K562 (cell line): ENCODE results near the gene ANKRD24. TPM values are rescaled to one million over a fixed set of nuclear protein-coding genes. Genes with fewer than 3 reads are reported as not detected.

Source experiments
- ARID4B ChIP-seq: sonication (generic); formaldehyde crosslinking; IDR thresholded peaks from 2 replicates; pipeline ENCODE4 v1.8.0; 2022; ENCODE audit warnings: mild to moderate bottlenecking, missing genetic modification reagents
- BCOR ChIP-seq: fragments of 450-650 bp; IDR thresholded peaks from 2 replicates; pipeline ENCODE4 v1.6.1; 2016
- CHD4 ChIP-seq: fragments of 200-600 bp; sonication (generic); IDR thresholded peaks from 3 replicates; pipeline ENCODE4 v1.6.1; 2012; ENCODE audit warnings: low read depth, mild to moderate bottlenecking, mixed read lengths, low read length, inconsistent platforms; ENCODE audit not compliant: insufficient read depth, insufficient replicate concordance, poor library complexity, severe bottlenecking
- CTCF ChIP-seq, 3 experiments: IDR thresholded peaks in 2 of 3; conservative IDR thresholded peaks in 1 of 3; 2 replicates each; pipeline ENCODE4 v1.5.1; 2011 to 2012; ENCODE audit warnings: low read length in 3 of 3, mild to moderate bottlenecking in 3 of 3, control low read depth in 2 of 3, improper control_type of control experiment in 1 of 3, inconsistent platforms in 1 of 3, low read depth in 1 of 3, mixed read lengths in 1 of 3, moderate library complexity in 1 of 3; ENCODE audit not compliant: insufficient read depth in 2 of 3
- DMBX1 ChIP-seq: fragments of 250-450 bp; sonication (Bioruptor Pico); IDR thresholded peaks from 2 replicates; pipeline ENCODE4 v1.8.0; 2022; ENCODE audit warnings: inconsistent platforms, mild to moderate bottlenecking, moderate library complexity, borderline replicate concordance
- ETV1 ChIP-seq: fragments of 450-650 bp; conservative IDR thresholded peaks from 2 replicates; pipeline ENCODE4 v1.6.1; 2016; ENCODE audit warnings: missing genetic modification characterization, control low read depth, low read depth, missing compliant biosample characterization
- GATAD2A ChIP-seq: fragments of 450-650 bp; IDR thresholded peaks from 2 replicates; pipeline ENCODE4 v1.6.1; 2017
- ZC3H8 ChIP-seq: fragments of 450-650 bp; IDR thresholded peaks from 2 replicates; pipeline ENCODE4 v1.6.1; 2017
- ZFP91 ChIP-seq: sonication (generic); formaldehyde crosslinking; IDR thresholded peaks from 2 replicates; pipeline ENCODE4 v1.8.0; 2022; ENCODE audit warnings: mild to moderate bottlenecking, missing genetic modification reagents
- ZKSCAN3 ChIP-seq: fragments of 250-450 bp; sonication (Bioruptor Pico); IDR thresholded peaks from 2 replicates; pipeline ENCODE4 v1.4.0; 2020
- ZNF436 ChIP-seq: fragments of 250-450, 450-650 bp; sonication (Bioruptor Pico); formaldehyde crosslinking; IDR thresholded peaks from 2 replicates; pipeline ENCODE4 v1.7.0; 2020; ENCODE audit warnings: mild to moderate bottlenecking
- polyA plus RNA-seq, 8 experiments: library from polyadenylated mRNA; depleted of rRNA in 4 of 8; stranded (reverse) in 5 of 8; unstranded in 3 of 8; fragments of >200 nt; fragmentation: Nextera tagmentation in 2 of 8; fragmentation: Illumina TruSeq in 1 of 8; extraction: Ambion mirVana in 2 of 8; extraction: Trizol in 1 of 8; gene quantifications; 2 replicates each; pipeline versions ENCODE4 v1.2.1 to v1.2.3, GENCODE V29; 2011 to 2014; ENCODE audit warnings: inconsistent platforms in 1 of 8, missing spikeins in 1 of 8
- total RNA-seq, 7 experiments: library from RNA; depleted of rRNA in 6 of 7; stranded (reverse); fragments of >200 nt in 6 of 7; fragmentation: Illumina TruSeq in 2 of 7; extraction: Trizol in 2 of 7; gene quantifications; 2 replicates each; pipeline versions ENCODE4 v1.2.1 to v1.2.3, GENCODE V29; 2011 to 2021; ENCODE audit warnings: low replicate concordance in 1 of 7
- TF ChIP-seq, protein P1 (sequence below), 2 experiments: fragments of 150-350 bp in 1 of 2; IDR thresholded peaks; 2 replicates each; pipeline ENCODE4 v1.6.1; 2012 to 2016; ENCODE audit warnings: low read depth in 2 of 2, low read length in 2 of 2, mild to moderate bottlenecking in 1 of 2, moderate library complexity in 1 of 2
- TF ChIP-seq, protein P2 (sequence below): fragments of 450-650 bp; IDR thresholded peaks from 2 replicates; pipeline ENCODE4 v1.6.1; 2016
- TF ChIP-seq, protein P3 (sequence below): sonication (generic); IDR thresholded peaks from 2 replicates; pipeline ENCODE4 v1.6.1; 2016

ANKRD24 gene
- total and polyA plus RNA-seq, 9 of the 15 experiments (the other 6 are each of a cell fraction or from before 2014, with no cell fraction given), result 0.07 to 0.12 (median 0.09) TPM; not detected in 5

GRCh38 chr19:4140237-4140711 lies 42.2 kb upstream of the ANKRD24 start (continued):
- TF ChIP-seq, protein P1, sequence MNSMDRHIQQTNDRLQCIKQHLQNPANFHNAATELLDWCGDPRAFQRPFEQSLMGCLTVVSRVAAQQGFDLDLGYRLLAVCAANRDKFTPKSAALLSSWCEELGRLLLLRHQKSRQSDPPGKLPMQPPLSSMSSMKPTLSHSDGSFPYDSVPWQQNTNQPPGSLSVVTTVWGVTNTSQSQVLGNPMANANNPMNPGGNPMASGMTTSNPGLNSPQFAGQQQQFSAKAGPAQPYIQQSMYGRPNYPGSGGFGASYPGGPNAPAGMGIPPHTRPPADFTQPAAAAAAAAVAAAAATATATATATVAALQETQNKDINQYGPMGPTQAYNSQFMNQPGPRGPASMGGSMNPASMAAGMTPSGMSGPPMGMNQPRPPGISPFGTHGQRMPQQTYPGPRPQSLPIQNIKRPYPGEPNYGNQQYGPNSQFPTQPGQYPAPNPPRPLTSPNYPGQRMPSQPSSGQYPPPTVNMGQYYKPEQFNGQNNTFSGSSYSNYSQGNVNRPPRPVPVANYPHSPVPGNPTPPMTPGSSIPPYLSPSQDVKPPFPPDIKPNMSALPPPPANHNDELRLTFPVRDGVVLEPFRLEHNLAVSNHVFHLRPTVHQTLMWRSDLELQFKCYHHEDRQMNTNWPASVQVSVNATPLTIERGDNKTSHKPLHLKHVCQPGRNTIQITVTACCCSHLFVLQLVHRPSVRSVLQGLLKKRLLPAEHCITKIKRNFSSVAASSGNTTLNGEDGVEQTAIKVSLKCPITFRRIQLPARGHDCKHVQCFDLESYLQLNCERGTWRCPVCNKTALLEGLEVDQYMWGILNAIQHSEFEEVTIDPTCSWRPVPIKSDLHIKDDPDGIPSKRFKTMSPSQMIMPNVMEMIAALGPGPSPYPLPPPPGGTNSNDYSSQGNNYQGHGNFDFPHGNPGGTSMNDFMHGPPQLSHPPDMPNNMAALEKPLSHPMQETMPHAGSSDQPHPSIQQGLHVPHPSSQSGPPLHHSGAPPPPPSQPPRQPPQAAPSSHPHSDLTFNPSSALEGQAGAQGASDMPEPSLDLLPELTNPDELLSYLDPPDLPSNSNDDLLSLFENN (IDR thresholded peaks at IDR 0.05; ENCODE audit: low read depth in 2 of 2, low read length in 2 of 2), result no peak
- TF ChIP-seq BCOR (peak; percentile 39; the same call in 1 of the 2 replicates), GATAD2A (no peak), ZFP91 (no peak), CTCF (IDR thresholded peaks at IDR 0.05 in 2 of 3, conservative IDR thresholded peaks at IDR 0.05 in 1 of 3; ENCODE audit: insufficient read depth in 2 of 3, low read depth in 1 of 3, low read length in 3 of 3) (peak; percentile 69 to 84 (median 80)), CHD4 (no peak), ZC3H8 (no peak), ARID4B (no peak), ETV1 (tag) (peak; percentile 34; the same call in 1 of the 2 replicates), ZKSCAN3 (CRISPR knock-in tag) (no peak), ZNF436 (CRISPR knock-in tag) (no peak), DMBX1 (CRISPR knock-in tag) (no peak)
- TF ChIP-seq, protein P2, sequence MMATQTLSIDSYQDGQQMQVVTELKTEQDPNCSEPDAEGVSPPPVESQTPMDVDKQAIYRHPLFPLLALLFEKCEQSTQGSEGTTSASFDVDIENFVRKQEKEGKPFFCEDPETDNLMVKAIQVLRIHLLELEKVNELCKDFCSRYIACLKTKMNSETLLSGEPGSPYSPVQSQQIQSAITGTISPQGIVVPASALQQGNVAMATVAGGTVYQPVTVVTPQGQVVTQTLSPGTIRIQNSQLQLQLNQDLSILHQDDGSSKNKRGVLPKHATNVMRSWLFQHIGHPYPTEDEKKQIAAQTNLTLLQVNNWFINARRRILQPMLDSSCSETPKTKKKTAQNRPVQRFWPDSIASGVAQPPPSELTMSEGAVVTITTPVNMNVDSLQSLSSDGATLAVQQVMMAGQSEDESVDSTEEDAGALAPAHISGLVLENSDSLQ, result 0 out of 2 replicates have a peak, but pooled peaks have one; percentile 15
- TF ChIP-seq, protein P3, sequence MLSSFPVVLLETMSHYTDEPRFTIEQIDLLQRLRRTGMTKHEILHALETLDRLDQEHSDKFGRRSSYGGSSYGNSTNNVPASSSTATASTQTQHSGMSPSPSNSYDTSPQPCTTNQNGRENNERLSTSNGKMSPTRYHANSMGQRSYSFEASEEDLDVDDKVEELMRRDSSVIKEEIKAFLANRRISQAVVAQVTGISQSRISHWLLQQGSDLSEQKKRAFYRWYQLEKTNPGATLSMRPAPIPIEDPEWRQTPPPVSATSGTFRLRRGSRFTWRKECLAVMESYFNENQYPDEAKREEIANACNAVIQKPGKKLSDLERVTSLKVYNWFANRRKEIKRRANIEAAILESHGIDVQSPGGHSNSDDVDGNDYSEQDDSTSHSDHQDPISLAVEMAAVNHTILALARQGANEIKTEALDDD, result no peak
